ENCODE results near the gene APLF. TPM values are rescaled to one million over a fixed set of nuclear protein-coding genes. Genes with fewer than 3 reads are reported as not detected.

Gene APLF
- total RNA-seq (1 to 10 TPM; 3.6 to 4.3 TPM), polyA plus RNA-seq (ENCODE audit: insufficient read length in 6 of 6) (1 to 10 TPM; 3.3 to 4.4 (median 3.9) TPM)
- long read RNA-seq, donor 1, partial matches to known transcripts = 0 of 1 reads
- long read RNA-seq, donor 1, other reads (novel, unspliced or antisense) = 0 of 1 reads
- long read RNA-seq, donor 2 = 0 reads
- long read RNA-seq, donor 3 = 0 reads
- long read RNA-seq, donor 4, partial matches to known transcripts = 0 of 2 reads
- long read RNA-seq, donor 4, other reads (novel, unspliced or antisense) = 0 of 2 reads
- long read RNA-seq, donor 5 = 0 reads
- long read RNA-seq, donor 6 = 0 reads
- long read RNA-seq, donor 7 = 0 reads
- long read RNA-seq, donor 8 = 0 reads
- long read RNA-seq, donor 9 = 0 reads
- long read RNA-seq, donor 10 = 0 reads
- long read RNA-seq, donor 11 = 0 reads
- long read RNA-seq, donor 12 = 0 reads

GRCh38 chr2:68467077-68467960 is at the start of gene APLF, which contains the start of gene FBXO48:
TSS of gene APLF (plus strand) at chr2:68467585. CDS start at chr2:68467732, 147 bp downstream.
TSS of gene FBXO48 (minus strand) at chr2:68467294. CDS start at chr2:68465145, 2,149 bp downstream.
- H3K4me3 ChIP-seq = peak within 1 kb of the TSS; percentile 79 to 85
- TF ChIP-seq, protein P1, sequence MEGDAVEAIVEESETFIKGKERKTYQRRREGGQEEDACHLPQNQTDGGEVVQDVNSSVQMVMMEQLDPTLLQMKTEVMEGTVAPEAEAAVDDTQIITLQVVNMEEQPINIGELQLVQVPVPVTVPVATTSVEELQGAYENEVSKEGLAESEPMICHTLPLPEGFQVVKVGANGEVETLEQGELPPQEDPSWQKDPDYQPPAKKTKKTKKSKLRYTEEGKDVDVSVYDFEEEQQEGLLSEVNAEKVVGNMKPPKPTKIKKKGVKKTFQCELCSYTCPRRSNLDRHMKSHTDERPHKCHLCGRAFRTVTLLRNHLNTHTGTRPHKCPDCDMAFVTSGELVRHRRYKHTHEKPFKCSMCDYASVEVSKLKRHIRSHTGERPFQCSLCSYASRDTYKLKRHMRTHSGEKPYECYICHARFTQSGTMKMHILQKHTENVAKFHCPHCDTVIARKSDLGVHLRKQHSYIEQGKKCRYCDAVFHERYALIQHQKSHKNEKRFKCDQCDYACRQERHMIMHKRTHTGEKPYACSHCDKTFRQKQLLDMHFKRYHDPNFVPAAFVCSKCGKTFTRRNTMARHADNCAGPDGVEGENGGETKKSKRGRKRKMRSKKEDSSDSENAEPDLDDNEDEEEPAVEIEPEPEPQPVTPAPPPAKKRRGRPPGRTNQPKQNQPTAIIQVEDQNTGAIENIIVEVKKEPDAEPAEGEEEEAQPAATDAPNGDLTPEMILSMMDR (IDR thresholded peaks at IDR 0.05) = no peak
- peak within 1 kb of the TSS; percentile 84 to 89 for H3K27ac ChIP-seq
- DNase-seq (peak; percentile 98 to 99 (median 98)), ATAC-seq (peak; percentile 98)
- no peaks in the 10 kb centered on the region for H3K27me3 ChIP-seq
- H3K9me3 ChIP-seq = no peaks in the 10 kb centered on the region
- intact Hi-C loops (cut with DNase I) = no loop called here
- no peaks in the 10 kb centered on the region for H3K36me3 ChIP-seq
- H3K4me1 ChIP-seq = peaks cover 0 to 23% of the 10 kb centered on the region in 2 donors

DNA sequence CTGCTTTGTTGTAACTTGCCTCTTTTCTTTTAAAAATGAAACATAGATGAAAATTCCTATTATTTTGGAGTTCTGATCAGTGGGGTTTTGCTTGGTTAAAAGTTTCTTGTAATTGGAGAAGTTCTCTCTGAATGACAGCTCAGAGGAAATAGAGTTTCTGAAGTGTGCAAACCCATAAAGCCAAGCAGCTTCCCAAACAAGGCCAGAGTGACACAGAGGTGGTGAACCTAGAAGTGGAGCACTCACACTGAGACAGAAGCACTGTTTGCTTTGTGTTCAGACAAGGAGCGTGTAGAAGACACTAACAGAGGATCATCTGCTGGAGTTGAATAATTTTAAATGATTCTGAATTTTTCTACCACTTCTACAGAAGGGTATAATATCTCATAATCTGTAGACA is 49.5 kb upstream of the APLF start:
- ATAC-seq (no peak), DNase-seq (no peak)
- H3K4me1 ChIP-seq = peaks cover 0 to under 1% of the 10 kb centered on the region in 2 donors
- H3K27me3 ChIP-seq = no peaks in the 10 kb centered on the region
- TF ChIP-seq, protein P1 (IDR thresholded peaks at IDR 0.05) = no peak
- H3K4me3 ChIP-seq = no peak overlapping the region
- no peaks in the 10 kb centered on the region for H3K36me3 ChIP-seq
- intact Hi-C loops (cut with DNase I) = no loop called here
- no peak overlapping the region for H3K27ac ChIP-seq
- no peaks in the 10 kb centered on the region for H3K9me3 ChIP-seq

DNA sequence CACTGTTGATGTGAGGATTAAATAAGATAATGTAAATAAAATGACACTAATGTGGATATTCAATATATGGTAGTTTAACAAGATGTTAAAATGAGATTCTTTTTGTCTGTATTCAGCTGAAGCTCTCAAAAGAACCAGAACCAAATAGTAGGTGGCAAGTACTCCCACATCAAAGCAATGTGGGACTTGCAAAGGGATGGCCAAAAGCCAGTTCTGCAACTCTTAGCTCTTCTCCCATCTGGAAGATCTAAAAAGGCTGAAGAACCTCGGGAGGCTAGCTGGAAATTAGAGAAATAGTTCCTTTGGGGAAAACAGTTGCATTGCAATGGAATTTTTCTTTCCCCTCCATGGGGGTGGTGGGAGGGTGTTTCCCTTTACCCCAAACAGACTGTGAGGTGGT is 49.0 kb upstream of the APLF start:
- Histone ChIP-seq H3K4me3 (no peak overlapping the region), H3K4me1 (peaks cover 0 to under 1% of the 10 kb centered on the region in 2 donors), H3K27ac (no peak overlapping the region), H3K9me3 (no peaks in the 10 kb centered on the region), H3K36me3 (no peaks in the 10 kb centered on the region), H3K27me3 (no peaks in the 10 kb centered on the region)
- TF ChIP-seq, protein P1 (IDR thresholded peaks at IDR 0.05) = no peak
- no peak for DNase-seq
- no peak for ATAC-seq
- intact Hi-C loops (cut with DNase I) = no loop called here

DNA sequence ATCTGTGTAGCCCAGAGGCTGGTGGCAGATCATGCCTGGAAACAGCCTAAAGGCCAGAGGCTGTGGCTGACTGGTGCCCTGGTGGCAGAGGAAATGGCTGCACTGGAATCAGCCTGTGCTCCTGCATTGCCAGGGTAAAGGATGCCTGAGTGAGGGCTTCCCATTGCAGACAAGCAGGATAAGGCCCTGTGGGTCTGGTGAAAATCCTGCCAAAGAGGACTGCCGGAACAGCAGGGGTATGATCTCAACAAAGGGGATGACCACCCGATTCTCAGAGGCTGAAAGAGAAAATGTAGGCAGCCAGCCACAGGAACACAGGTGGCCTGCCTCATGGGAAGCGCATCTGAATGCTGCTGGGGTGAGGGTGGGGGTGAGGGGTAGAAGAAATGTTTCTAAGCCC is 48.5 kb upstream of the APLF start:
- Histone ChIP-seq H3K27ac (no peak overlapping the region), H3K27me3 (no peaks in the 10 kb centered on the region), H3K4me3 (no peak overlapping the region), H3K36me3 (no peaks in the 10 kb centered on the region), H3K4me1 (peaks cover 0 to 4% of the 10 kb centered on the region in 2 donors), H3K9me3 (no peaks in the 10 kb centered on the region)
- TF ChIP-seq, protein P1 (IDR thresholded peaks at IDR 0.05) = no peak
- DNase-seq (no peak), ATAC-seq (no peak)
- intact Hi-C loops (cut with DNase I) = no loop called here

Data from left lung (tissue), 14 donors.